ENCODE data around the gene GNB1L. TPM values are rescaled to one million over a fixed set of nuclear protein-coding genes. Genes with fewer than 3 reads are reported as not detected.
A peak's percentile ranks its signal among the peaks of the same experiment; 100 is the strongest.

Gene GNB1L
- total and polyA plus RNA-seq, 9 of the 15 experiments (the other 6 are each of a cell fraction or from before 2014, with no cell fraction given) = 0.56 to 50.5 (median 10.2) TPM

GRCh38 chr22:19815093-19815822 lies 39.4 kb downstream of the GNB1L start (continued):
- TF ChIP-seq BRF2 (IDR thresholded peaks at IDR 0.05; ENCODE audit: borderline replicate concordance, insufficient read depth, insufficient read length) = no peak
- TF ChIP-seq SNRNP70 (optimal IDR thresholded peaks at IDR 0.05; ENCODE audit: low read depth, low read length) = no peak
- no peak for TF ChIP-seq CLOCK (CRISPR knock-in tag; IDR thresholded peaks at IDR 0.05; ENCODE audit: borderline replicate concordance)
- no peak for TF ChIP-seq PCBP1 (IDR thresholded peaks at IDR 0.05; ENCODE audit: low read depth, low read length, poor library complexity, severe bottlenecking)
- peak; percentile 47; the same call in 1 of the 2 replicates for TF ChIP-seq MAFK (IDR thresholded peaks at IDR 0.05; ENCODE audit: low read length)
- TF ChIP-seq NR4A1 (CRISPR knock-in tag; IDR thresholded peaks at IDR 0.05) = peak; percentile 76; the same call in 1 of the 2 replicates
- peak; percentile 83 for TF ChIP-seq NR4A1 (tag; IDR thresholded peaks at IDR 0.05)
- TF ChIP-seq CHAMP1 (IDR thresholded peaks at IDR 0.05) = no peak
- TF ChIP-seq ZFPM2 (CRISPR knock-in tag; IDR thresholded peaks at IDR 0.05) = no peak
- TF ChIP-seq THAP12 (CRISPR knock-in tag; IDR thresholded peaks at IDR 0.05) = no peak
- no peak for TF ChIP-seq E4F1 (CRISPR knock-in tag; IDR thresholded peaks at IDR 0.05; ENCODE audit: borderline replicate concordance)
- peak; percentile 13 for TF ChIP-seq NFYB (IDR thresholded peaks at IDR 0.05; ENCODE audit: extremely low read depth, insufficient read length)
- TF ChIP-seq HMGXB4 (CRISPR knock-in tag; IDR thresholded peaks at IDR 0.05) = no peak
